Hematopoietic multipotent progenitor cell treated with erythropoietin and hydrocortisone succinate and interleukin-3 and kit ligand, for 8 days (in vitro differentiated cells): ENCODE measurements around the gene BHLHE41.

Experiments used
- DNase-seq: peaks from one replicate; pipeline ENCODE4 v3.0.0-alpha.2; 2015

Gene BHLHE41

GRCh38 chr12:26124446-26125399, at the start of gene BHLHE41:
Gene BHLHE41, minus strand, starts transcription at chr12:26125037. Its CDS starts 258 bp downstream, at chr12:26124779.
- no peak for DNase-seq

GRCh38 chr12:26172946-26173552, 48.2 kb upstream of the BHLHE41 start:
- DNase-seq = no peak

GRCh38 chr12:26172539-26172938, 47.7 kb upstream of the BHLHE41 start:
- DNase-seq = no peak

- no peak for DNase-seq
Observed at GRCh38 chr12:26172013-26172412, 47.2 kb upstream of the BHLHE41 start.

- DNase-seq = no peak
Observed at GRCh38 chr12:26164118-26164517, 39.3 kb upstream of the BHLHE41 start.

GRCh38 chr12:26162905-26163304, 38.1 kb upstream of the BHLHE41 start:
- no peak for DNase-seq

- DNase-seq = no peak
Observed at GRCh38 chr12:26162174-26162573, 37.3 kb upstream of the BHLHE41 start.

GRCh38 chr12:26158078-26158764, 33.4 kb upstream of the BHLHE41 start:
- no peak for DNase-seq

- DNase-seq = no peak
Observed at GRCh38 chr12:26157001-26157400, 32.2 kb upstream of the BHLHE41 start.

GRCh38 chr12:26156201-26156871, 31.5 kb upstream of the BHLHE41 start:
- DNase-seq = no peak

GRCh38 chr12:26153421-26154154, 28.8 kb upstream of the BHLHE41 start:
- no peak for DNase-seq

GRCh38 chr12:26152507-26153102, 27.8 kb upstream of the BHLHE41 start:
- no peak for DNase-seq

- DNase-seq = no peak
Observed at GRCh38 chr12:26150736-26151450, 26.1 kb upstream of the BHLHE41 start.

- no peak for DNase-seq
Observed at GRCh38 chr12:26149968-26150500, 25.2 kb upstream of the BHLHE41 start.

GRCh38 chr12:26148291-26148690, 23.5 kb upstream of the BHLHE41 start:
- no peak for DNase-seq

- DNase-seq = no peak
Observed at GRCh38 chr12:26143291-26143690, 18.5 kb upstream of the BHLHE41 start.

GRCh38 chr12:26138860-26139259, 14.0 kb upstream of the BHLHE41 start:
- DNase-seq = no peak

- DNase-seq = no peak
Observed at GRCh38 chr12:26136688-26137087, 11.9 kb upstream of the BHLHE41 start.

- DNase-seq = no peak
Observed at GRCh38 chr12:26135571-26135970, 10.7 kb upstream of the BHLHE41 start.

- DNase-seq = no peak
Observed at GRCh38 chr12:26135010-26135420, 10.2 kb upstream of the BHLHE41 start.

GRCh38 chr12:26134540-26134939, 9.7 kb upstream of the BHLHE41 start:
- DNase-seq = no peak
